ENCODE measurements around the gene PREB.

DNA sequence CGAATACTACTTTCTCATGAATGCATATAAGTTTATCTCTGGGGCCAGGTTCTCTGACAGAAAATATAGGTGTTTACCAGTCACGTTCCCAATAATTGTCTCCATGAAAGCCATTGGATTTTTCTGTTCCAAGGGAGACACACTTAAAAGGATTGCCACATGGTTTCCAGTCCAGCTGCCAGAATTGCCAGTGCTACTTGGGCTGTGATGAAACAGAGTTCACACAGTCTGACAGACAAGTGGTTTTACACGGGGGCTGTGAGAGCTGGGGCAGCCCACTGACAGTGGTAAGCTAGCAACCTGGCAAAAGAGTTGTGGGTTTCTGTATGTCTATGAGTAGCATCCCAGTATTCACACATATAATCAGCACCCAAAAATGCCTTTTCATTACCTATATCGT, 49.7 kb upstream of the PREB start:
- TF ChIP-seq CTCF (IDR thresholded peaks at IDR 0.05; ENCODE audit: borderline replicate concordance, extremely low read depth, low read length, poor library complexity, severe bottlenecking) (no peak), EZH2 (IDR thresholded peaks at IDR 0.05; ENCODE audit: borderline replicate concordance, low read depth, low read length, severe bottlenecking) (no peak)

Measured in DND-41 (cell line).